ENCODE data around the gene AMELX. TPM values are rescaled to one million over a fixed set of nuclear protein-coding genes. Genes with fewer than 3 reads are reported as not detected.

AMELX gene
- polyA plus RNA-seq, 2 of the 4 experiments (the other 2 are of a cell fraction), result not detected

DNA sequence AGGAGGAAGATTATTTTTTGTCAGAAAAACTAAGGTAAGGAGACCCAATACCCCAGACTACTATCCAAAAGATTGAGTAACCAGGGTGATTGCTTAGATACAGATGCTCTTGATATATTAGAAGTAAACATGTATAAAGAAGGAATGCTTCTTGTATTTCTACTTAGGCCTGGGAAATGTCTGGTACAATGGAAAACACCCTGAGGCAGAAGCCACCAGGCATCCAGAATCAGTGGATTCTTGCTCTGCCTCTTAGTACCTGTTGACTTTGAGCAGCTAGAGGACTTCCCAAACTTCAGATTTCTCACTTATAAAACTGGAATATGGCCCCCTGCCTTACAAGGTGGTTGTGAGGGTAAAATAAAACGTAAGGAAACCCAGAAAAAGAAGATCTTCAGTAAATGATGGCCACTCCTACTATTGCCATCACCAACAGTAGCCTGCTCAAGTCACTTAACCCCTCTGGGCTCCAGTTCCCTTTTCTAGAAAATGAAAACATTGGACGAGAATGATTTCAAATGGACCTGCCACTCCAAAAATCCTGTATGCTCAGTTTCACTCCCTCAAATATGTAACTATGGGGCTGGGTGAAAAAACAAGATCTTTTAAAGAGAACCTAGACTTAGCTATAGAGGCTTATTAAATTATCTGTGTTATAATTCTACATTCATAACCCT lies 56.6 kb downstream of the AMELX start:
- no peak for DNase-seq (ENCODE audit: low read depth in 1 of 2, low spot score in 1 of 2)
- TF ChIP-seq, protein P1, sequence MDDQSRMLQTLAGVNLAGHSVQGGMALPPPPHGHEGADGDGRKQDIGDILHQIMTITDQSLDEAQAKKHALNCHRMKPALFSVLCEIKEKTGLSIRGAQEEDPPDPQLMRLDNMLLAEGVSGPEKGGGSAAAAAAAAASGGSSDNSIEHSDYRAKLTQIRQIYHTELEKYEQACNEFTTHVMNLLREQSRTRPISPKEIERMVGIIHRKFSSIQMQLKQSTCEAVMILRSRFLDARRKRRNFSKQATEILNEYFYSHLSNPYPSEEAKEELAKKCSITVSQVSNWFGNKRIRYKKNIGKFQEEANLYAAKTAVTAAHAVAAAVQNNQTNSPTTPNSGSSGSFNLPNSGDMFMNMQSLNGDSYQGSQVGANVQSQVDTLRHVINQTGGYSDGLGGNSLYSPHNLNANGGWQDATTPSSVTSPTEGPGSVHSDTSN (IDR thresholded peaks at IDR 0.05), result no peak
- no peak for TF ChIP-seq EHF (CRISPR knock-in tag; IDR thresholded peaks at IDR 0.05)
- TF ChIP-seq, protein P2, sequence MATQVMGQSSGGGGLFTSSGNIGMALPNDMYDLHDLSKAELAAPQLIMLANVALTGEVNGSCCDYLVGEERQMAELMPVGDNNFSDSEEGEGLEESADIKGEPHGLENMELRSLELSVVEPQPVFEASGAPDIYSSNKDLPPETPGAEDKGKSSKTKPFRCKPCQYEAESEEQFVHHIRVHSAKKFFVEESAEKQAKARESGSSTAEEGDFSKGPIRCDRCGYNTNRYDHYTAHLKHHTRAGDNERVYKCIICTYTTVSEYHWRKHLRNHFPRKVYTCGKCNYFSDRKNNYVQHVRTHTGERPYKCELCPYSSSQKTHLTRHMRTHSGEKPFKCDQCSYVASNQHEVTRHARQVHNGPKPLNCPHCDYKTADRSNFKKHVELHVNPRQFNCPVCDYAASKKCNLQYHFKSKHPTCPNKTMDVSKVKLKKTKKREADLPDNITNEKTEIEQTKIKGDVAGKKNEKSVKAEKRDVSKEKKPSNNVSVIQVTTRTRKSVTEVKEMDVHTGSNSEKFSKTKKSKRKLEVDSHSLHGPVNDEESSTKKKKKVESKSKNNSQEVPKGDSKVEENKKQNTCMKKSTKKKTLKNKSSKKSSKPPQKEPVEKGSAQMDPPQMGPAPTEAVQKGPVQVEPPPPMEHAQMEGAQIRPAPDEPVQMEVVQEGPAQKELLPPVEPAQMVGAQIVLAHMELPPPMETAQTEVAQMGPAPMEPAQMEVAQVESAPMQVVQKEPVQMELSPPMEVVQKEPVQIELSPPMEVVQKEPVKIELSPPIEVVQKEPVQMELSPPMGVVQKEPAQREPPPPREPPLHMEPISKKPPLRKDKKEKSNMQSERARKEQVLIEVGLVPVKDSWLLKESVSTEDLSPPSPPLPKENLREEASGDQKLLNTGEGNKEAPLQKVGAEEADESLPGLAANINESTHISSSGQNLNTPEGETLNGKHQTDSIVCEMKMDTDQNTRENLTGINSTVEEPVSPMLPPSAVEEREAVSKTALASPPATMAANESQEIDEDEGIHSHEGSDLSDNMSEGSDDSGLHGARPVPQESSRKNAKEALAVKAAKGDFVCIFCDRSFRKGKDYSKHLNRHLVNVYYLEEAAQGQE (IDR thresholded peaks at IDR 0.05), result no peak
- TF ChIP-seq, protein P3, sequence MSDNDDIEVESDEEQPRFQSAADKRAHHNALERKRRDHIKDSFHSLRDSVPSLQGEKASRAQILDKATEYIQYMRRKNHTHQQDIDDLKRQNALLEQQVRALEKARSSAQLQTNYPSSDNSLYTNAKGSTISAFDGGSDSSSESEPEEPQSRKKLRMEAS (IDR thresholded peaks at IDR 0.05), result no peak
- TF ChIP-seq RARB (CRISPR knock-in tag; IDR thresholded peaks at IDR 0.05), result no peak
- TF ChIP-seq PHF8 (IDR thresholded peaks at IDR 0.05; ENCODE audit: borderline replicate concordance, low read depth), result no peak
- TF ChIP-seq HEYL (CRISPR knock-in tag; IDR thresholded peaks at IDR 0.05), result no peak
- TF ChIP-seq RNF2 (IDR thresholded peaks at IDR 0.05; ENCODE audit: borderline replicate concordance, low read depth), result no peak
- TF ChIP-seq SREBF2 (IDR thresholded peaks at IDR 0.05), result no peak
- TF ChIP-seq GATA3 (IDR thresholded peaks at IDR 0.05; ENCODE audit: borderline replicate concordance), result no peak
- no peak for TF ChIP-seq MAFK (IDR thresholded peaks at IDR 0.05; ENCODE audit: partially characterized antibody)
- Histone ChIP-seq H3K27ac (no peak overlapping the region), H3K4me3 (no peak overlapping the region), H3K9me3 (no peaks in the 10 kb centered on the region), H3K4me2 (no peak overlapping the region), H3K4me1 (no peaks in the 10 kb centered on the region)
- CTCF ChIA-PET, result no interaction called here
- 27% methylated on average over 2 of the region's 2 CpGs for WGBS (ENCODE audit: missing lambda C conversion rate)
- no peak for FAIRE-seq
- no peak for ATAC-seq
- POLR2A ChIA-PET, result no interaction called here

Small RNAs within 50 kb of the gene (small RNA-seq; reads per million reads assigned to genes)
- 0 to 0.26 (median 0) reads per million in 6 experiments for gene MIR548AX

Other genes with a start within 250 kb of the AMELX start
- gene HCCS, start 182.1 kb upstream of the AMELX start, polyA plus RNA-seq (2011; rRNA removed), result 35.4 and 46.6 TPM in 2 replicates
- gene HCCS, start 182.1 kb upstream of the AMELX start, polyA plus RNA-seq (2017; fragmentation: RNase III; extraction: RNeasy Plus Mini Kit Qiagen cat#74134 plus additional on column Dnase treatment), result 61.2 to 61.8 TPM (median 61.5 TPM) in 3 replicates

Measured in A549 (cell line).